HG03342 (cell line): ENCODE measurements around the gene NLGN2.

Experiments
- ATAC-seq: cut with Tn5 transposase; IDR thresholded peaks from one replicate; pipeline ENCODE4 v1.9.1; 2021; ENCODE audit warnings: mild to moderate bottlenecking, moderate library complexity; ENCODE audit not compliant: unreplicated experiment

Gene NLGN2

DNA sequence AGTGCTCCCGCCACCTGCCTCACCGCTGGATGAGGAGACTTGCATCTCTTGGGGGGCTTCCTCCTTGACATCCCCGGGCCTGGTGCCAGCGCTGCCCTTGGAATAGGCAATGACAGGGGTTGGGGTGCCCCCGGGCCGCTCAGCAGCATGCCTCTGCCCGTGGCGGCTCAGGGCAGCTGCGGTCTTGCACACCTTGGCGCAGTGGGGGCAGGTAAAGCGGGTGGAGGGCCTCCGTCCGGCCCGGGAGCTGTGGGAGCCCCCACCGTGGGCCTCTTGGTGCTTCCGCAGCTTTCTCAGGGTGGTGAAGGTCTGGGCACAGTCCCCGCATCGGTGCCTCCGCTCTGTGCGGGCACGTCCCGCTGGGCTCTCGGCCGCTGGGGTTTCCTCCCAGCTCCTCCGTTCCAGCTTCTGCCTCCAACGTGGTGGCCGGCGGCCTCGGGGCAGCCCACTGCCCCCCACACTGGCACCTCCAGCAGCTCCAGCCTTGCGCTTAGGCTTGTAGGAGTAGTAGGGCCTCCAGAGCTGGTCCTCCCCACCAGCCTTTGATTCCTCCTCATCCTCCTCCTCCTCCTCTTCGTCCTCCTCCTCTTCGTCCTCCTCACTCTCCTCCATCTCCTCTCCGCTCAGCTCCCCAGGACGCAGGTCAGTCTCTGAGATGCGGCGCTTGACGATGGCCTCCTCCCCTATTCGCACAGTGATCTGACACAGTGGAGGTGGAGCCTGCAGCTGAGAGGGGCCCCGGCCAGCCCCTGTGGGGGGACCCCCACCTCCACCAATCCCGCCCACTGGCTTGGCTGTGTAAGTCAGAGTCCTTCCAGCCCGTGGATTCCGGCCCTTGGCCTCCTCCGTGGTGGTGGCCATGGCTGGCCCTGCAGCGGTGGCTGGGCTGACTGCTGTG is 55.1 kb downstream of the NLGN2 start:
- ATAC-seq = no peak

- ATAC-seq = no peak
These were observed 55.8 kb downstream of the NLGN2 start for GRCh38 chr17:7463372-7463846.

DNA sequence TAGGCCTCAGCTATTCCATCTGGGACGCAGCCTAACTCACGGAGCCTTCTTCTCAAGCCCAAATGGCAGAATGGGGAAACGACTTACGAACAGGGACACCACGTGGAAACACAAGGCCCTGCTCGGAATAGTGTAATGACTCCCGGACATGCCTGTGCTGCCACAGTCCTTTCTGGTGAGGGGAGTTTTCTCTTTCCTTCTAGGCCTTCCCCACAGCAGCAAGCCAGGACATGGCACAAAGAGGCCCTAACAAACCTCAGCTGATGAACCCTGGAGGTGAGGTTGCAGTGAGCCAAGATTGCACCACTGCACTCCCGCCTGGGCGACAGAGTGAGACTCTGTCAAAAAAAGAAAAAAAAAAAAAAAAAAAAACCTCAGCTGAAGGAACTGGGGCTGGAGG is 56.4 kb downstream of the NLGN2 start:
- ATAC-seq = no peak

DNA sequence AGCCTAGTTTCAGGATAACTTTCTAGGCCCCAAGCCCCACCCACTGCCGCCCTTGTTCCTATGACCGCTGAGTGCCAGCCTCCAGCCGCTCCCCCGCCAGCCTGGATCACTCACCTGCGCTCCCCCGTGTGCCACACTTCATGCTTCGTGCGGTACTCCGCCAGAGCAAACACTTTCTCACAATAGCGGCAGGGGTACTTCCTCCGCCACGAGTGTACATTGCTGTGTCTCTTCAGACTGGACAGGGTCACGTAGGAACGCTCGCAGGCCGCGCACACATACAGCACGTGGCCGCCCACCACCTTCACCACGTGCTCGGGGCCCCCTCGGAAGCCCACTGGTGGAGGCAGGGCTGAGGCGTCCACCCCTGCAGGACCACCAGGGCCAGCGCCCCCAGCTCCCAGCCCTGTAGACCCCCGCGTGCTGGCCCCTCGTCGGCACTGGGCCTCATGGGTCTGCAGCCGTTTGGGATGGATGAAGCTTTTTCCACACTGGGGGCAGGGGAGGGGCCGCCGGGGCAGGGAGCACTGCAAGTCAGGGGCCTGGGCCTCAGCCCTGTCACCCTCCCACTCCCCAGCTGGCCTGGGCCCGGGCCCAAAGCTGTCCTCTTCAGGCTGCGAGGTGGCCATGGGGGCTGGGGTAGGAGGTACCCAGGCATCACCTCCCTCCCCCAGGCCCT is 58.1 kb downstream of the NLGN2 start:
- no peak for ATAC-seq

GRCh38 chr17:7466318-7466638 is 58.6 kb downstream of the NLGN2 start:
- no peak for ATAC-seq

DNA sequence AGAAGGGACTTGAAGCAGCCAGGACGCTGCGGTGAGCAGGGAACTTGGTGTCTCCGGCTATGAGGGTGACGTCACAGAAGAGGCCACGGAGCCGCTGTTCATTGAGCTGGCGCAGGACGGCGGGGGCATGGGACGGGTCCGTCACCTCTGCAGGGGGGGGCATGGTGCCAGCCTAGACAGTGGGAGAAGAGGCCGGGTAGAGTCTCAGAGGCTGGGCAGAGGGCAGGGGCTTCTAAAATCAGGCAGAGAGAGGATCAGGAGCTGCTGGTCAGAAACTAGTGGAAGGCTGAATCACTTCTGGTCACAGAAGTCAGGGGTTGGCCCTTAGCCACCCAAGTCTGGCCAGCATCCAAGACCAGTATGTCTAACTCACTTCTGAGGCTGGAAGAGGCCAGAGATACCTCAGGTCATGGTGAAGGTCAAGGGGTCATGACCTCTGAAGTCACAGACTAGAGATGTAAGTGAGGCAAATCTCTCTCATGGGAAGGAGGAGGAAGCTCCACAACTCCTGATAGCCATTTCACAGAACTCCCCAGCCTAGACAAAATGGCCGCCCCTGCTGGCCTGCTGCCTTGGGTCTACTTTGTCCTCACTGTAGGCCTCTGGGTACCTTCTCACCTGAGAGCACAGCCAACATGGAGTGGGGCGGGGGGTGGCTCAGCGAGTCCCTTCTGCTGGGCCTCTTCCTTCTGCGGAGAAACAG is 59.1 kb downstream of the NLGN2 start:
- ATAC-seq = no peak

DNA sequence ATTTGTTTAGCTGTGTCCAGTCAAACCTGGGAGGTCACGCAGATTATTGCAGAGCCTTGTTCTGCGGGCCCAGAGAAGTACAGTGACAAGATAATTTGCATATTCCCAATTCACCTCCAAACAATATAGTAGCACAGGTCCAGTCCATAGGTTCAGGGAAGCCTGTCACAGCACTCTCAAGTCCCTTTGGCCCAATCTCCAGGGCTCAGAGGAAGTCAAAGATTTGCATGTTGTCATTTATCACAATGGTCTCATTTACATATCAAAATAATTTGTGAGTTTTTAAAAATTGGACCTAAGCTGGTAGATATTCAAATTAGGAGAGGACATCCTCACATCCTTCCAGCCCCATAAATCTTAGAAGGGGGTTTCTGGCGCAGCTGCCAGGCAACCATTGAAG is 59.9 kb downstream of the NLGN2 start:
- ATAC-seq = no peak

DNA sequence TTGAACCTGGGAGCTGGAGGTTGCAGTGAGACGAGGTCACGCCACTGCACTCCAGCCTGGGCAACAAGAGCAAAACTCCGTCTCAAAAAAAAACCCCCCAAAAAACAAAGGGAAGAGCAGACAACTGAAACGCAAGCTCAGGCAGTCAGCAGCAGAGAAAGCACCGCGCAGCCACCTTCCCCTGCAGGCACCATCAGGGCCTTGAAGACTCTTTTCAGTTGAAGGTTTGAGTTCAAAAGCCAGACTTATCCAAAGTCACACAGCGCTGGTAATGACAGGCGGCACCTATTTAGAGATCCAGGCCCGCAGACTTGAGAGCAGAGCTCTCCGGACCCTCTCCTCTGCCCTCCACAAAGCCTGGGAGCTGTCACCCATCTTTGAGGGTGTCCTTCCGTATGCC is 60.6 kb downstream of the NLGN2 start:
- no peak for ATAC-seq

DNA sequence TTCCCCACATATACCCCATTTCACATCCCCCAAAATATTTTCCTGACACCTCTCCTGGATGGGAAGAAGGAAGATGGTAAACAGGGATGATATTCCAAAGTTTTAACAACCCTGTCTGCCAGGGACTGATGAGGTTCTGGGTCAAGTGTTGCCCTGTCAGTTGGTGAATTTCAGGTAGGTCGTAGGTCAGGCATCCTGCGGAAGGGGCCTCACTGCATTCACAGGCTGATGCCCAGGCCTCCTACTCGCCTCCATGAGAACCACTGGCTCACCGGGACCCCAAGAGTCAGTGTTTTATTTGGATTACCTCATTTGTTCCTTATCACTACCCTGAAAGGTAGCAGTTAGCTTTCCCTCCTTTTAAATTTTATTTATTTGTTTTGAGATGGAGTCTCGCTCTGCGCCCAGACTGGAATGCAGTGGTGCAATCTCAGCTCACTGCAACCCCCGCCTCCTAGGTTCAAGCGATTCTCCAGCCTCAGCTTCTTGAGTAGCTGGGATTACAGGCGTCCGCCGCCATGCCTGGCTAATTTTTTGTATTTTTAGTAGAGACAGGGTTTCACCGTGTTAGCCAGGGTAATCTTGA is 61.3 kb downstream of the NLGN2 start:
- ATAC-seq = no peak
